Suppressor macrophage treated with lipopolysaccharide for 4 hours (primary cell): ENCODE results near the gene WBP2NL.

Source experiments
- DNase-seq: peaks from one replicate; pipeline ENCODE4 v3.0.0-alpha.2; 2020

Gene WBP2NL

GRCh38 chr22:42074132-42074811, 75.7 kb downstream of the WBP2NL start, which contains the start of gene PHETA2:
Gene PHETA2 (plus strand): TSS chr22:42074248. CDS start chr22:42077294, 3,046 bp downstream.
- DNase-seq = peak; percentile 49

- DNase-seq = no peak
Observed at GRCh38 chr22:42074846-42075676, 76.5 kb downstream of the WBP2NL start.

- DNase-seq = no peak
Observed at GRCh38 chr22:42076764-42077485, 78.3 kb downstream of the WBP2NL start.

GRCh38 chr22:42077486-42078125, 79.0 kb downstream of the WBP2NL start:
- no peak for DNase-seq
